Osteoblast (primary cell): Measurements from ENCODE around the gene ENPP7. TPM values are rescaled to one million over a fixed set of nuclear protein-coding genes. Genes with fewer than 3 reads are reported as not detected.

Experiments
- DNase-seq: peaks from one replicate; pipeline ENCODE4 v3.0.0; 2011; ENCODE audit warnings: low spot score, mixed read lengths; ENCODE audit not compliant: insufficient read length; ENCODE audit errors: missing footprints
- H2AFZ ChIP-seq: 2 replicates; pipeline ENCODE4 v1.6.0; 2011; ENCODE audit warnings: mild to moderate bottlenecking, low read length
- H3K27ac ChIP-seq: 2 replicates; pipeline ENCODE4 v1.5.1; 2011; ENCODE audit warnings: mild to moderate bottlenecking, low read depth, low read length, moderate library complexity
- H3K27me3 ChIP-seq: 2 replicates; pipeline ENCODE4 v1.6.0; 2012; ENCODE audit warnings: mild to moderate bottlenecking, control low read depth, inconsistent platforms, low read length, moderate library complexity; ENCODE audit not compliant: insufficient read depth
- H3K36me3 ChIP-seq: 2 replicates; pipeline ENCODE4 v1.5.1; 2011; ENCODE audit warnings: mild to moderate bottlenecking, low read length, control low read depth, moderate library complexity; ENCODE audit not compliant: insufficient read depth
- H3K4me1 ChIP-seq: 2 replicates; pipeline ENCODE4 v1.5.1; 2011; ENCODE audit warnings: mild to moderate bottlenecking, low read length, control low read depth, moderate library complexity; ENCODE audit not compliant: insufficient read depth
- H3K4me2 ChIP-seq: 2 replicates; pipeline ENCODE4 v1.6.0; 2011; ENCODE audit warnings: mild to moderate bottlenecking, low read length; ENCODE audit not compliant: insufficient read depth
- H3K4me3 ChIP-seq: fragments of 200-600 bp; sonication (generic); 3 replicates; pipeline ENCODE4 v1.5.1; 2012; ENCODE audit warnings: mild to moderate bottlenecking, low read length, inconsistent platforms; ENCODE audit not compliant: insufficient read depth
- H3K79me2 ChIP-seq: 2 replicates; pipeline ENCODE4 v1.6.0; 2012; ENCODE audit warnings: mild to moderate bottlenecking, low read length, control low read depth, inconsistent platforms; ENCODE audit not compliant: insufficient read depth
- H3K9me3 ChIP-seq: 2 replicates; pipeline ENCODE4 v1.5.1; 2011; ENCODE audit warnings: low read depth, low read length, control low read depth
- H4K20me1 ChIP-seq: 2 replicates; pipeline ENCODE4 v1.6.0; 2012; ENCODE audit warnings: mild to moderate bottlenecking, low read length, control low read depth; ENCODE audit not compliant: insufficient read depth
- total RNA-seq: library from RNA; depleted of rRNA; stranded (reverse); fragments of >200 nt; gene quantifications from 2 replicates; pipeline ENCODE4 v1.2.3, GENCODE V29; 2012
- TF ChIP-seq, protein P1 (sequence below): IDR thresholded peaks from 2 replicates; pipeline ENCODE4 v1.5.1; 2011; ENCODE audit warnings: mild to moderate bottlenecking, low read depth, low read length, moderate library complexity; ENCODE audit errors: extremely low read depth

The ENPP7 gene
- total RNA-seq, 1 donor = not detected

DNA sequence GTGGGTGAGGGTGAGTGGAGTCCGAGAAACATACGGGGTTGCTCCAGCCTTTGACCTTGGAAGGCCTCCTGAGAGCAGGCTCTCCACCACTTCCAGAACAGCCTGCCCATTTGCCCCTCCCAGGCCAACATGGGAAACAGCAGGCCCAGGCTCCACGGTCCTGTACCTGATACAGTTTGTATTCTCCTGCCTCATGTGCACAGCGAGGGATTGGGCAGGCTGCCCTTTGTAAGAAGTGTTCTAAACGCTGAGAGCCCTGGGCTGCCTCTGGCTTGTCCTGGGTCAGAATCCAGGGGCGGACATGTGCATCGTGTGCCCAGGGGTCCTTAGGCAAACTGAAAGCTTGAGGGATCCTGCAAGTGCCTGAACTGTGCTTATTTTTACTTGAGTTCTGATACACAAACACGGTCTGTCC lies 43.8 kb downstream of the ENPP7 start:
- Histone ChIP-seq H3K27me3 (peaks cover 61% of the 10 kb centered on the region), H3K4me1 (peaks cover 4% of the 10 kb centered on the region), H3K36me3 (no peaks in the 10 kb centered on the region)

DNA sequence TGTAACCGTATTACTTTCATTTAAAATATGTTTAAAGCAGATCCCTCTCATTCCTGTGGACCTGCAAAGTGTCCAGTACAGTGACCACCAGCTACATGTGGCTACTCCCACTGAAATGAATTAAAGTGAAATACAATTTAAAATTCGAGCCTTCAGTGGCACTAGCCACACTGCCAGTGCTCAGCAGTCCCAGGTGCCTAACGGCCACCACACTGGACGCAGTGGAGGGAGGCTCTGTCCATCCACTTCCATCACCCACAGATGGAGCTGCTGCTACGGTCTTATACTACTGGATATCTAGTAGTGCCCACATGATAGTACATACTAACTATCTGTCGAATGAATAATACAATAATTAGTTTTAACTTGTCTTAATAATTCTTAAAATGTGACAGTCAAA lies 44.9 kb downstream of the ENPP7 start:
- Histone ChIP-seq H4K20me1 (no peaks in the 10 kb centered on the region), H3K27me3 (peaks cover 61% of the 10 kb centered on the region), H2AFZ (no peak overlapping the region), H3K4me1 (peaks cover 4% of the 10 kb centered on the region), H3K36me3 (no peaks in the 10 kb centered on the region), H3K27ac (no peak overlapping the region), H3K4me3 (no peak overlapping the region), H3K4me2 (no peak overlapping the region), H3K79me2 (no peaks in the 10 kb centered on the region), H3K9me3 (no peaks in the 10 kb centered on the region)
- DNase-seq = peak; percentile 47
- TF ChIP-seq, protein P1, sequence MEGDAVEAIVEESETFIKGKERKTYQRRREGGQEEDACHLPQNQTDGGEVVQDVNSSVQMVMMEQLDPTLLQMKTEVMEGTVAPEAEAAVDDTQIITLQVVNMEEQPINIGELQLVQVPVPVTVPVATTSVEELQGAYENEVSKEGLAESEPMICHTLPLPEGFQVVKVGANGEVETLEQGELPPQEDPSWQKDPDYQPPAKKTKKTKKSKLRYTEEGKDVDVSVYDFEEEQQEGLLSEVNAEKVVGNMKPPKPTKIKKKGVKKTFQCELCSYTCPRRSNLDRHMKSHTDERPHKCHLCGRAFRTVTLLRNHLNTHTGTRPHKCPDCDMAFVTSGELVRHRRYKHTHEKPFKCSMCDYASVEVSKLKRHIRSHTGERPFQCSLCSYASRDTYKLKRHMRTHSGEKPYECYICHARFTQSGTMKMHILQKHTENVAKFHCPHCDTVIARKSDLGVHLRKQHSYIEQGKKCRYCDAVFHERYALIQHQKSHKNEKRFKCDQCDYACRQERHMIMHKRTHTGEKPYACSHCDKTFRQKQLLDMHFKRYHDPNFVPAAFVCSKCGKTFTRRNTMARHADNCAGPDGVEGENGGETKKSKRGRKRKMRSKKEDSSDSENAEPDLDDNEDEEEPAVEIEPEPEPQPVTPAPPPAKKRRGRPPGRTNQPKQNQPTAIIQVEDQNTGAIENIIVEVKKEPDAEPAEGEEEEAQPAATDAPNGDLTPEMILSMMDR = no peak

More for the DNA sequence above, 43.8 kb downstream of the ENPP7 start:
- no peaks in the 10 kb centered on the region for H3K79me2 ChIP-seq
- H4K20me1 ChIP-seq = no peaks in the 10 kb centered on the region
- TF ChIP-seq, protein P1 = no peak
- no peak overlapping the region for H2AFZ ChIP-seq
- H3K27ac ChIP-seq = no peak overlapping the region
- no peak overlapping the region for H3K4me3 ChIP-seq
- DNase-seq = no peak
- H3K9me3 ChIP-seq = no peaks in the 10 kb centered on the region
- H3K4me2 ChIP-seq = no peak overlapping the region

DNA sequence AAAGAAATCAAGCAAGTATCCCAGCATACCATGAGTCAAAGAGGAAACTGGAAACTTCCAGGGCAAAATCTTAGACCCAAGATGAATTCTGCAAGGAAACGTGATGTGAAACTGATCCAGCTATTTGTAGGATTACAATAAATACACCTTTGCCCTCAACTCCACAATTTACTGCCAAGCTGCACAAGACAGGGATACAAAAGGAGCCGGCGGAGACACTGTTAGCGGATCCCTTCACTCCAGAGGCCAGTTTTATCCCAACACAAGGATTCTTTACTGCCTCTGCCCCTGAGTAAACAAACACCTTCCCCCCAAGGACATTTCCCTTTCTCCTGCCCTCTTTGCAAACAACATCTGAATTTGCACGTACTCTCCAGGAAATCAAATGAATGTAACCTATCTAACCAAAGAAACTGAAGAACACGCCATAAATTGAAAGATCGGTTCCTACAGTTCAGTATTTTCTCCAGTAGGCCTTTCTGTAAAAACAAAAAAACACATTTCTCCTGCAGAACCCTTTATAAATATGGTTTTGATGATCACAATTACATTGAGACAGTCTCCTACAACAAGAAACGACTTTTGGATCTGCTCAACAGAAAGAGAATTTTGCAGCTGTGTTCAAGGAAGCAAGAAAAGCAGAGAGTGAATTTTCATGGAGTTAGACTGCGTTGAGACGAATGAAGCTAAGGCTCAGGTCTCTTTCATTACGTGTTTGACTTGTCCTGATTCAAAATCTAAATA lies 45.8 kb downstream of the ENPP7 start:
- Histone ChIP-seq H3K27me3 (peaks cover 61% of the 10 kb centered on the region), H3K4me2 (no peak overlapping the region), H3K79me2 (no peaks in the 10 kb centered on the region), H3K27ac (no peak overlapping the region), H3K4me3 (no peak overlapping the region), H4K20me1 (no peaks in the 10 kb centered on the region), H3K36me3 (no peaks in the 10 kb centered on the region), H3K9me3 (no peaks in the 10 kb centered on the region), H3K4me1 (peaks cover 4% of the 10 kb centered on the region), H2AFZ (no peak overlapping the region)
- TF ChIP-seq, protein P1 = no peak
- peak; percentile 61 for DNase-seq

DNA sequence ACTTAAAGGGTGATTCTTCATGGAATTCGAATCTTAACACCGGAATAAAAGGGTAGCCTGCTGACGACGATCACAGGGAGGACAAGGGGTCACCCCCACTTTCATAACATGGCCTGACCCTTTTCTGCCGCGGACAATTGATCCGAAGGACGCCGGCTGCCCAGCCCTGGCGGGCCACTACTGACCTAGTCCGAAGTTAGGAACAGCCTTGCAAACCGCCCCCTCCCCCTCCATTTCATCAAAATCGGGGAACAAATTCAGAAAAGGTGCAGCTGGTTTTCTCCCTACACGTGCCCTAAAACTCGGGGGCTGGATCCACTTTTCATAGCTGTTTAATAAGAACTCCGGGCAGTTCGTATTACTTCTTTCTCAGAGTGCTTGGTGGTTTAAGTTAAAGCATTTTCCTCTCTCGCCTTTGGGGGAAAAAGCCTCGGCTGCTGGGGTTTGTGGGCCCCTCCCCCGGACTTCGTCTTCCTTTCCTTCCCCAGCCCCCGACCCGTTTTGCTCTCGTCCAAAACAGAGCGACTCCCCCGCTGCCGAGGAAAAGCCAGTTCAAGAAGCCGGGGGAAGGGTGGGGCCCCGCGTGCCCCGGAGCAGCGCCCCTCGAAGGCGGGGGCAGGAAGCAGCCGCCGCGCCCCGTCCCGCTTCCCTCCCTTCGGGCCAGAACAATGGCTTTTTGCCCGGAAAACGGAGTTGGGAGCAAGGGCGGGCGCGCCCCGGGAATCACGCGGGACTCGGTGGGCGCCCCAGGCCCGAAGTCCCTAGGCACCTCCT lies 46.6 kb downstream of the ENPP7 start:
- DNase-seq = peak; percentile 86
- H3K4me2 ChIP-seq = peak overlapping the region; percentile 72
- H3K4me3 ChIP-seq = peak overlapping the region; percentile 61

More for the DNA sequence above, 46.6 kb downstream of the ENPP7 start:
- H3K27ac ChIP-seq = no peak overlapping the region
- peak overlapping the region; percentile 22 for H2AFZ ChIP-seq
- no peaks in the 10 kb centered on the region for H3K79me2 ChIP-seq
- no peaks in the 10 kb centered on the region for H4K20me1 ChIP-seq
- peaks cover 4% of the 10 kb centered on the region for H3K4me1 ChIP-seq
- no peaks in the 10 kb centered on the region for H3K36me3 ChIP-seq
- H3K9me3 ChIP-seq = no peaks in the 10 kb centered on the region
- H3K27me3 ChIP-seq = peaks cover 58% of the 10 kb centered on the region
- TF ChIP-seq, protein P1 = no peak
